ENCODE data around the gene SMIM11. TPM values are rescaled to one million over a fixed set of nuclear protein-coding genes. Genes with fewer than 3 reads are reported as not detected.

The SMIM11 gene
- total RNA-seq, 1 donor from 2014 or later = 1.6 TPM

Other genes starting within 250 kb of the SMIM11 start
- 0.27 TPM in 1 of 2 replicates, not detected in the other for gene KCNE2, start 11.5 kb upstream of the SMIM11 start, total RNA-seq
- not detected in 2 replicates for gene SMIM34, start 48.4 kb downstream of the SMIM11 start, total RNA-seq
- 0.43 and 0.73 TPM in 2 replicates for gene KCNE1, start 136.7 kb downstream of the SMIM11 start, total RNA-seq
- gene RCAN1, start 239.6 kb downstream of the SMIM11 start, total RNA-seq = 164 and 197 TPM in 2 replicates

Measured in astrocyte (in vitro differentiated cells and primary cell).